ENCODE measurements around the gene KRTAP10-2. TPM values are rescaled to one million over a fixed set of nuclear protein-coding genes. Genes with fewer than 3 reads are reported as not detected.

The KRTAP10-2 gene
- total RNA-seq, 1 experiment from 2014 or later = not detected

DNA sequence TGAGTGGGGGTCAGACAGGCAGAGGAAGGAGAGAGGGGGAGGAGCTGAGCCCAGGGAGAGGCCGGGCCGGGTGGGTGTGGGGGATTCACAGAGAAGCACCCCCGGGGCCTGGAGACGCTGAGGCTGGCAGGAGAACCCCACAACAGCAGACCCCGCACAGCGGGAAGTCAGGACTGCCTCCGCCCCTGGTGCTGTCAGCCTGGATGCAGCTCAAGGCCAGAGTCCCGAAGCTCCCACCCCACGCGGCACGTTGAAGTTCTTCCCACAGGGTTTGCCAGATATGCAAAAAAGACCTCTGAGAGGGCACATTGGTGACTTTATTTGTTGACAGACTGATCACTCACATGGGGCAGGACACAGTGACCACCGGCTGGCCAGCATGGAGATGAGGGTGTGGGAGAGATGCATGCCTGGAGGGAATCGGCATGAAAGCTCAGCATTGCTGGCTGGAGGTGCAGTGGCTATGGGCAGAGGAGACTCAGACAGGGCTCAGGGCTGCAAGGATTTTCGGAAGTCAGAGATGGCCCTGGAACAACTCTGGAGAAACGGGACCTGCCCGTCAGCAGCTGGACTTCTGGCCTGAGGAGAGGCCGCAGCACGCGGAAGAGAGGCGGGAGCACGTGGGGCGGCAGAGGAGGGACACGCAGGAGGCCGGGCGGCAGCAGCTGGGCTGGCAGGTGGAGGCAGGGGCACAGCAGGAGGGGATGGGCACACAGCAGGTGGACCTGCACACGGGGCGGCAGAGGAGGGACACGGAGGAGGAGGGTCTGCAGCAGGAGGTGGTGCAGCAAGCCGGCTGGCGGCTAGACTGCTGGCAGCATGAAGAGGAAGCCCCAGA lies 6.4 kb upstream of the KRTAP10-2 start:
- Histone ChIP-seq H2BK15ac (ENCODE audit: low read depth, low read length) (no peak overlapping the region), H4K20me1 (ENCODE audit: control insufficient read depth, insufficient read depth, insufficient read length) (no peaks in the 10 kb centered on the region), H3K56ac (ENCODE audit: insufficient read length, low read depth, low read length) (no peak overlapping the region), H3K4ac (ENCODE audit: low read depth, low read length) (no peak overlapping the region), H3K79me1 (ENCODE audit: insufficient read depth, low read depth, low read length, poor library complexity, severe bottlenecking) (no peaks in the 10 kb centered on the region), H3K9ac (ENCODE audit: extremely low read depth, insufficient read length, low read length) (no peak overlapping the region), H4K91ac (ENCODE audit: insufficient read length, low read depth, low read length) (no peak overlapping the region), H3K14ac (ENCODE audit: insufficient read depth, low read length) (no peak overlapping the region; the same call in 1 of the 2 replicates), H3K4me2 (ENCODE audit: insufficient read depth, insufficient read length, low read length) (no peak overlapping the region), H3K79me2 (ENCODE audit: insufficient read depth, low read length) (no peaks in the 10 kb centered on the region), H3K9me3 (ENCODE audit: control insufficient read depth, low read depth, low read length) (no peaks in the 10 kb centered on the region), H3K27ac (ENCODE audit: insufficient read length, low read depth, low read length) (no peak overlapping the region), H2BK5ac (ENCODE audit: insufficient read length, low read length) (no peak overlapping the region), H4K5ac (ENCODE audit: insufficient read length, low read depth, low read length) (no peak overlapping the region), H2BK120ac (ENCODE audit: low read depth, low read length, poor library complexity, severe bottlenecking) (no peak overlapping the region), H3K4me1 (ENCODE audit: insufficient read depth, low read length) (no peaks in the 10 kb centered on the region), H2BK20ac (ENCODE audit: low read depth, low read length, poor library complexity, severe bottlenecking) (no peak overlapping the region), H4K8ac (replicated peaks; ENCODE audit: insufficient read length, low read depth, low read length) (no peak overlapping the region), H2BK12ac (ENCODE audit: insufficient read length, low read depth, low read length) (no peak overlapping the region), H3K23ac (ENCODE audit: insufficient read length, low read depth, low read length) (no peak overlapping the region), H3K23me2 (ENCODE audit: insufficient read length, low read depth, low read length, poor library complexity, severe bottlenecking) (no peaks in the 10 kb centered on the region), H3K18ac (ENCODE audit: insufficient read length, low read depth, low read length) (no peak overlapping the region), H3K27me3 (ENCODE audit: insufficient read depth, low read length) (no peaks in the 10 kb centered on the region), H2AK5ac (ENCODE audit: insufficient read length, low read length) (no peak overlapping the region), H2AFZ (ENCODE audit: low read length) (no peak overlapping the region), H3T11ph (ENCODE audit: low read length) (no peak overlapping the region)
- DNase-seq = no peak
- H3K27me3 Mint-ChIP-seq (ENCODE audit: low read depth) = peaks cover 12% of the 10 kb centered on the region
- WGBS (ENCODE audit: extremely low coverage, insufficient read length, low lambda C conversion rate) = no CpG with 5 or more reads among the region's 30 CpGs
- H3K36me3 Mint-ChIP-seq (ENCODE audit: insufficient read depth in 1 of 3, low read depth in 3 of 3) = no peaks in the 10 kb centered on the region
- H3K4me1 Mint-ChIP-seq = peaks cover 16 to 17% of the 10 kb centered on the region in 2 experiments
- H3K4me3 Mint-ChIP-seq = no peak overlapping the region
- H3K9me3 Mint-ChIP-seq = no peaks in the 10 kb centered on the region; a peak in 1 of 5 replicates
- TF ChIP-seq, protein P1, sequence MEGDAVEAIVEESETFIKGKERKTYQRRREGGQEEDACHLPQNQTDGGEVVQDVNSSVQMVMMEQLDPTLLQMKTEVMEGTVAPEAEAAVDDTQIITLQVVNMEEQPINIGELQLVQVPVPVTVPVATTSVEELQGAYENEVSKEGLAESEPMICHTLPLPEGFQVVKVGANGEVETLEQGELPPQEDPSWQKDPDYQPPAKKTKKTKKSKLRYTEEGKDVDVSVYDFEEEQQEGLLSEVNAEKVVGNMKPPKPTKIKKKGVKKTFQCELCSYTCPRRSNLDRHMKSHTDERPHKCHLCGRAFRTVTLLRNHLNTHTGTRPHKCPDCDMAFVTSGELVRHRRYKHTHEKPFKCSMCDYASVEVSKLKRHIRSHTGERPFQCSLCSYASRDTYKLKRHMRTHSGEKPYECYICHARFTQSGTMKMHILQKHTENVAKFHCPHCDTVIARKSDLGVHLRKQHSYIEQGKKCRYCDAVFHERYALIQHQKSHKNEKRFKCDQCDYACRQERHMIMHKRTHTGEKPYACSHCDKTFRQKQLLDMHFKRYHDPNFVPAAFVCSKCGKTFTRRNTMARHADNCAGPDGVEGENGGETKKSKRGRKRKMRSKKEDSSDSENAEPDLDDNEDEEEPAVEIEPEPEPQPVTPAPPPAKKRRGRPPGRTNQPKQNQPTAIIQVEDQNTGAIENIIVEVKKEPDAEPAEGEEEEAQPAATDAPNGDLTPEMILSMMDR (conservative IDR thresholded peaks at IDR 0.05) = no peak
- H3K27ac Mint-ChIP-seq = peak overlapping the region in 2 of 3 experiments; percentile 62 to 85; a peak in 3 of 7 replicates
